ENCODE results near the gene ATL1.

The ATL1 gene

GRCh38 chr14:50542941-50543418 lies 17.0 kb upstream of the ATL1 start:
- no peak overlapping the region for H3K4me3 ChIP-seq (ENCODE audit: low read depth, low read length)
- H3K9me3 ChIP-seq (ENCODE audit: control insufficient read depth, insufficient read depth, low read depth, low read length): no peaks in the 10 kb centered on the region
- POLR2A ChIA-PET: no interaction called here
- TF ChIP-seq SCRT1 (tag by site-specific recombination; IDR thresholded peaks at IDR 0.05; ENCODE audit: borderline replicate concordance): no peak
- TF ChIP-seq, protein P1, sequence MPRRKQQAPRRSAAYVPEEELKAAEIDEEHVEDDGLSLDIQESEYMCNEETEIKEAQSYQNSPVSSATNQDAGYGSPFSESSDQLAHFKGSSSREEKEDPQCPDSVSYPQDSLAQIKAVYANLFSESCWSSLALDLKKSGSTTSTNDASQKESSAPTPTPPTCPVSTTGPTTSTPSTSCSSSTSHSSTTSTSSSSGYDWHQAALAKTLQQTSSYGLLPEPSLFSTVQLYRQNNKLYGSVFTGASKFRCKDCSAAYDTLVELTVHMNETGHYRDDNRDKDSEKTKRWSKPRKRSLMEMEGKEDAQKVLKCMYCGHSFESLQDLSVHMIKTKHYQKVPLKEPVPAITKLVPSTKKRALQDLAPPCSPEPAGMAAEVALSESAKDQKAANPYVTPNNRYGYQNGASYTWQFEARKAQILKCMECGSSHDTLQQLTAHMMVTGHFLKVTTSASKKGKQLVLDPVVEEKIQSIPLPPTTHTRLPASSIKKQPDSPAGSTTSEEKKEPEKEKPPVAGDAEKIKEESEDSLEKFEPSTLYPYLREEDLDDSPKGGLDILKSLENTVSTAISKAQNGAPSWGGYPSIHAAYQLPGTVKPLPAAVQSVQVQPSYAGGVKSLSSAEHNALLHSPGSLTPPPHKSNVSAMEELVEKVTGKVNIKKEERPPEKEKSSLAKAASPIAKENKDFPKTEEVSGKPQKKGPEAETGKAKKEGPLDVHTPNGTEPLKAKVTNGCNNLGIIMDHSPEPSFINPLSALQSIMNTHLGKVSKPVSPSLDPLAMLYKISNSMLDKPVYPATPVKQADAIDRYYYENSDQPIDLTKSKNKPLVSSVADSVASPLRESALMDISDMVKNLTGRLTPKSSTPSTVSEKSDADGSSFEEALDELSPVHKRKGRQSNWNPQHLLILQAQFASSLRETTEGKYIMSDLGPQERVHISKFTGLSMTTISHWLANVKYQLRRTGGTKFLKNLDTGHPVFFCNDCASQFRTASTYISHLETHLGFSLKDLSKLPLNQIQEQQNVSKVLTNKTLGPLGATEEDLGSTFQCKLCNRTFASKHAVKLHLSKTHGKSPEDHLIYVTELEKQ (tag by site-specific recombination; IDR thresholded peaks at IDR 0.05; ENCODE audit: borderline replicate concordance): no peak
- TF ChIP-seq IKZF3 (tag by site-specific recombination; IDR thresholded peaks at IDR 0.05): no peak
- TF ChIP-seq, protein P2, sequence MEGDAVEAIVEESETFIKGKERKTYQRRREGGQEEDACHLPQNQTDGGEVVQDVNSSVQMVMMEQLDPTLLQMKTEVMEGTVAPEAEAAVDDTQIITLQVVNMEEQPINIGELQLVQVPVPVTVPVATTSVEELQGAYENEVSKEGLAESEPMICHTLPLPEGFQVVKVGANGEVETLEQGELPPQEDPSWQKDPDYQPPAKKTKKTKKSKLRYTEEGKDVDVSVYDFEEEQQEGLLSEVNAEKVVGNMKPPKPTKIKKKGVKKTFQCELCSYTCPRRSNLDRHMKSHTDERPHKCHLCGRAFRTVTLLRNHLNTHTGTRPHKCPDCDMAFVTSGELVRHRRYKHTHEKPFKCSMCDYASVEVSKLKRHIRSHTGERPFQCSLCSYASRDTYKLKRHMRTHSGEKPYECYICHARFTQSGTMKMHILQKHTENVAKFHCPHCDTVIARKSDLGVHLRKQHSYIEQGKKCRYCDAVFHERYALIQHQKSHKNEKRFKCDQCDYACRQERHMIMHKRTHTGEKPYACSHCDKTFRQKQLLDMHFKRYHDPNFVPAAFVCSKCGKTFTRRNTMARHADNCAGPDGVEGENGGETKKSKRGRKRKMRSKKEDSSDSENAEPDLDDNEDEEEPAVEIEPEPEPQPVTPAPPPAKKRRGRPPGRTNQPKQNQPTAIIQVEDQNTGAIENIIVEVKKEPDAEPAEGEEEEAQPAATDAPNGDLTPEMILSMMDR (tag by site-specific recombination; IDR thresholded peaks at IDR 0.05): peak; percentile 36; the same call in 1 of the 2 replicates
- peak; percentile 85 for TF ChIP-seq MEIS1 (CRISPR knock-in tag; IDR thresholded peaks at IDR 0.05; ENCODE audit: borderline replicate concordance)
- no peak for TF ChIP-seq ZNF112 (tag by site-specific recombination; IDR thresholded peaks at IDR 0.05)
- no peak for TF ChIP-seq ZNF175 (tag by site-specific recombination; IDR thresholded peaks at IDR 0.05)
- TF ChIP-seq REPIN1 (tag by site-specific recombination; IDR thresholded peaks at IDR 0.05; ENCODE audit: low read depth): no peak
- TF ChIP-seq ZNF654 (tag by site-specific recombination; IDR thresholded peaks at IDR 0.05; ENCODE audit: low read depth): peak; percentile 46
- no peak for TF ChIP-seq ZBTB10 (tag by site-specific recombination; IDR thresholded peaks at IDR 0.05)
- H3K36me3 ChIP-seq (ENCODE audit: control insufficient read depth in 2 of 2, insufficient read depth in 1 of 2, low read length in 2 of 2): no peaks in the 10 kb centered on the region
- H3K4me1 ChIP-seq (ENCODE audit: control insufficient read depth, insufficient read depth, low read length): no peaks in the 10 kb centered on the region
- CTCF ChIA-PET: interaction anchor here (0.5 to 2.6 kb wide), 30 partner anchors 8 to 677 kb away, joined by 3 to 37 read pairs (median 4); partner anchors contain the start of gene ATL1
- H3K27ac ChIP-seq (ENCODE audit: extremely low read depth, low read depth, low read length): no peak overlapping the region

GRCh38 chr14:50544911-50545310 lies 15.0 kb upstream of the ATL1 start:
- H3K9me3 ChIP-seq (ENCODE audit: control insufficient read depth, insufficient read depth, low read depth, low read length): no peaks in the 10 kb centered on the region
- H3K4me1 ChIP-seq (ENCODE audit: control insufficient read depth, insufficient read depth, low read length): no peaks in the 10 kb centered on the region
- H3K27ac ChIP-seq (ENCODE audit: extremely low read depth, low read depth, low read length): no peak overlapping the region
- no peak overlapping the region for H3K4me3 ChIP-seq (ENCODE audit: low read depth, low read length)
- no peaks in the 10 kb centered on the region for H3K36me3 ChIP-seq (ENCODE audit: control insufficient read depth in 2 of 2, insufficient read depth in 1 of 2, low read length in 2 of 2)
- POLR2A ChIA-PET: no interaction called here
- CTCF ChIA-PET: interaction anchor here (0.6 to 1.6 kb wide), 3 partner anchors 226 to 383 kb away, joined by 3 to 4 read pairs (median 4); no protein-coding TSS in a partner anchor
- no peak for TF ChIP-seq ZNF670 (tag by site-specific recombination; IDR thresholded peaks at IDR 0.05; ENCODE audit: low read depth)
- TF ChIP-seq ZSCAN4 (tag by site-specific recombination; IDR thresholded peaks at IDR 0.05): no peak
- TF ChIP-seq ZNF280D (tag by site-specific recombination; IDR thresholded peaks at IDR 0.05): no peak
- no peak for TF ChIP-seq ZNF391 (tag by site-specific recombination; IDR thresholded peaks at IDR 0.05; ENCODE audit: borderline replicate concordance, low read depth)
- TF ChIP-seq ZNF169 (tag by site-specific recombination; IDR thresholded peaks at IDR 0.05): no peak
- no peak for TF ChIP-seq ZNF626 (tag by site-specific recombination; IDR thresholded peaks at IDR 0.05)
- no peak for TF ChIP-seq ZNF274 (IDR thresholded peaks at IDR 0.05; ENCODE audit: low read length)
- no peak for TF ChIP-seq ZNF274 (tag by site-specific recombination; IDR thresholded peaks at IDR 0.05; ENCODE audit: borderline replicate concordance)
- no peak for TF ChIP-seq ZNF776 (tag by site-specific recombination; IDR thresholded peaks at IDR 0.05; ENCODE audit: borderline replicate concordance)
- no peak for TF ChIP-seq ZNF549 (tag by site-specific recombination; IDR thresholded peaks at IDR 0.05)
- no peak for TF ChIP-seq ZNF777 (tag by site-specific recombination; IDR thresholded peaks at IDR 0.05; ENCODE audit: borderline replicate concordance)

All from HEK293 (cell line).